ENCODE results near the gene RPL37A. TPM values are rescaled to one million over a fixed set of nuclear protein-coding genes. Genes with fewer than 3 reads are reported as not detected.

RPL37A gene
- total RNA-seq, 2 donors from 2014 or later, result 2,589 to 2,765 TPM

DNA sequence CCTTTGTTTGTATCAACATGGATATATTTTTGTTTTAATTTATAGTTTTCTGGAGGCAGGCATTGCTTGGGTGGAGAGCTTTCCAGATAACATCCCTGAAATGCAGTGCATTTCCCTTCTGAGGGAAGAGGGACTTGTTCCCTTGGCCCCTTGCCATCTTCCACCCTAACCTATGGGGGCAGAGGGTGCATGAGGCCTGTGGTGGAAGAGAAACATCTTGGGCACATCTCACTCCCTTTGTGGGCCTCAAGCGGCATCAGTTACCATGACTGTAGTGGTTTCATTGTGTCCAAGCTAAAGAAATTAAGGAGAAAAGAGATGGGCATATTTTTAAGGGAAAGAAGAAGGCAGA is 5.3 kb upstream of the RPL37A start:
- Mint-ChIP-seq H3K4me1 (peaks cover 7% of the 10 kb centered on the region), H3K27ac (no peak overlapping the region), H3K9me3 (no peaks in the 10 kb centered on the region), H3K4me3 (no peak overlapping the region), H3K27me3 (ENCODE audit: insufficient read depth) (no peaks in the 10 kb centered on the region), H3K36me3 (ENCODE audit: low read depth) (no peaks in the 10 kb centered on the region)
- H3K9me3 ChIP-seq (ENCODE audit: control insufficient read depth, low read length), result no peaks in the 10 kb centered on the region
- H3K4me3 ChIP-seq (ENCODE audit: low read length), result no peak overlapping the region
- WGBS, 2 experiments (ENCODE audit: insufficient coverage in 1 of 2, insufficient read length in 1 of 2), result 97% methylated on average over 1 of the region's 1 CpG; no CpG with 5 or more reads in 1 of the 2 experiments
- H3K36me3 ChIP-seq (ENCODE audit: control insufficient read depth, insufficient read depth, low read length), result no peaks in the 10 kb centered on the region
- no peak overlapping the region for H3K27ac ChIP-seq (ENCODE audit: low read depth, low read length)
- H3K27me3 ChIP-seq (ENCODE audit: control insufficient read depth, insufficient read depth, low read length, poor library complexity, severe bottlenecking), result no peaks in the 10 kb centered on the region
- no peak for DNase-seq
- no peaks in the 10 kb centered on the region for H3K4me1 ChIP-seq (ENCODE audit: control insufficient read depth, insufficient read depth, low read length)
- no peak overlapping the region for H3K9ac ChIP-seq (ENCODE audit: extremely low read depth, low read length, poor library complexity, severe bottlenecking)
- TF ChIP-seq, protein P1, sequence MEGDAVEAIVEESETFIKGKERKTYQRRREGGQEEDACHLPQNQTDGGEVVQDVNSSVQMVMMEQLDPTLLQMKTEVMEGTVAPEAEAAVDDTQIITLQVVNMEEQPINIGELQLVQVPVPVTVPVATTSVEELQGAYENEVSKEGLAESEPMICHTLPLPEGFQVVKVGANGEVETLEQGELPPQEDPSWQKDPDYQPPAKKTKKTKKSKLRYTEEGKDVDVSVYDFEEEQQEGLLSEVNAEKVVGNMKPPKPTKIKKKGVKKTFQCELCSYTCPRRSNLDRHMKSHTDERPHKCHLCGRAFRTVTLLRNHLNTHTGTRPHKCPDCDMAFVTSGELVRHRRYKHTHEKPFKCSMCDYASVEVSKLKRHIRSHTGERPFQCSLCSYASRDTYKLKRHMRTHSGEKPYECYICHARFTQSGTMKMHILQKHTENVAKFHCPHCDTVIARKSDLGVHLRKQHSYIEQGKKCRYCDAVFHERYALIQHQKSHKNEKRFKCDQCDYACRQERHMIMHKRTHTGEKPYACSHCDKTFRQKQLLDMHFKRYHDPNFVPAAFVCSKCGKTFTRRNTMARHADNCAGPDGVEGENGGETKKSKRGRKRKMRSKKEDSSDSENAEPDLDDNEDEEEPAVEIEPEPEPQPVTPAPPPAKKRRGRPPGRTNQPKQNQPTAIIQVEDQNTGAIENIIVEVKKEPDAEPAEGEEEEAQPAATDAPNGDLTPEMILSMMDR (conservative IDR thresholded peaks at IDR 0.05), result no peak

DNA sequence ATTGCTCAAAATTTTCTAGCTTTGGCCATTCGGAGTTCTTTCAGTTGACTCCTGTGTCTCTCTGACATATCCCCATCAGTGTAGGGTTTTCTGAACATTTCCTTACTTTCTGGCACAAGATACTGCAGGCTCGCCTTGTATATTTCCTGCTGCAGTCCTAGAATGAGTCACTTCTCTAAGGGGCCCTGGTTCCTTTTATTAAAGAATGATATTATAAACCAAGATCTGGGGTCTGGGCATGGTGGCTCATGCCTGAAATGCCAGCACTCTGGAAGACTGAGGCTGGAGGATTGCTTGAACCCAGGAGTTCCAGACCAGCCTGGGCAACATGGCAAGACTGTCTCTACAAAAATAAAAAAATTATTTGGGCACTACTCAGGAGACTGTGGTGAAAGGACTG is 3.0 kb upstream of the RPL37A start:
- peaks cover 16% of the 10 kb centered on the region for H3K4me1 Mint-ChIP-seq
- H3K4me3 Mint-ChIP-seq, result no peak overlapping the region
- 88 to 100% methylated on average over 1 to 2 of the region's 2 CpGs for WGBS, 2 experiments (ENCODE audit: insufficient coverage in 1 of 2, insufficient read length in 1 of 2)
- Histone ChIP-seq H3K4me1 (ENCODE audit: control insufficient read depth, insufficient read depth, low read length) (no peaks in the 10 kb centered on the region), H3K9me3 (ENCODE audit: control insufficient read depth, low read length) (no peaks in the 10 kb centered on the region), H3K4me3 (ENCODE audit: low read length) (no peak overlapping the region), H3K27me3 (ENCODE audit: control insufficient read depth, insufficient read depth, low read length, poor library complexity, severe bottlenecking) (no peaks in the 10 kb centered on the region), H3K36me3 (ENCODE audit: control insufficient read depth, insufficient read depth, low read length) (peaks cover 15% of the 10 kb centered on the region), H3K9ac (ENCODE audit: extremely low read depth, low read length, poor library complexity, severe bottlenecking) (no peak overlapping the region), H3K27ac (ENCODE audit: low read depth, low read length) (no peak overlapping the region)
- H3K27me3 Mint-ChIP-seq (ENCODE audit: insufficient read depth), result no peaks in the 10 kb centered on the region
- H3K36me3 Mint-ChIP-seq (ENCODE audit: low read depth), result peaks cover 17% of the 10 kb centered on the region
- peak overlapping the region; percentile 28 for H3K27ac Mint-ChIP-seq
- TF ChIP-seq, protein P1 (conservative IDR thresholded peaks at IDR 0.05), result no peak
- DNase-seq, result no peak
- no peaks in the 10 kb centered on the region for H3K9me3 Mint-ChIP-seq

DNA sequence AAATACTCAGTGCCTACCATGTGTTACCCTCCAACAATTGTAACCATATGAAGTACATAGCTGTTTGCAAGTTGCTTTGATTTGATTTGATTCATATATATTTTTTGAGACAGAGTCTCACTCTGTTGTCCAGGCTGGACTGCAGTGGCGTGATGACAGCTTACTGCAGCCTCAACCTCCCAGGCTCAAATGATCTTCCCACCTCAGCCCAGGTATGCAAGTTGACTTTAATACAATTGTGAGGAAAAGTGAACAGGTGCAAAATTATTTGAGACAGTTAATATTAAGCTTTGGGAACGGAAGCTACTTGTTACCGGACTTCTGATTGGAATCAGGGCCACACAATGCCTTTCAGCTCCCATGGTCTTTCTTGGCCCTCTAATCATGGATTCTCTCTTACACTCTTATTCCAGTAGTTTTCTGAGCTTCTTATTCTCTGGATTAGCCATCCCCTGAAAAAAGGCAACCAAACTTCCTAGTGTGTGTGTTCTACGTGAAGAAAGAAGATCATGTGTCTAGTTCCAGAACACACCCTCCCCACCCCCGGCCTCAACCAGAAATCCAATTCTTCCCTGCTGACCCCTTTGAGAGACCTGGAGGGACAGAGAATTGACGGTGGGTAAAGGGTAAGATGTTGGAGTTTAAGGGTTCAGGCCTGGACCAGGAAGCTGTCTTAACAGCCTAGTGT is 1.1 kb upstream of the RPL37A start:
- Histone ChIP-seq H3K4me3 (ENCODE audit: low read length) (peak overlapping the region; percentile 99), H3K36me3 (ENCODE audit: control insufficient read depth, insufficient read depth, low read length) (peaks cover 34% of the 10 kb centered on the region), H3K9me3 (ENCODE audit: control insufficient read depth, low read length) (no peaks in the 10 kb centered on the region), H3K9ac (ENCODE audit: extremely low read depth, low read length, poor library complexity, severe bottlenecking) (peak overlapping the region; percentile 99), H3K27ac (ENCODE audit: low read depth, low read length) (no peak overlapping the region), H3K4me1 (ENCODE audit: control insufficient read depth, insufficient read depth, low read length) (no peaks in the 10 kb centered on the region), H3K27me3 (ENCODE audit: control insufficient read depth, insufficient read depth, low read length, poor library complexity, severe bottlenecking) (no peaks in the 10 kb centered on the region)
- DNase-seq, result no peak
- Mint-ChIP-seq H3K27me3 (ENCODE audit: insufficient read depth) (no peaks in the 10 kb centered on the region), H3K4me1 (peaks cover 28% of the 10 kb centered on the region), H3K4me3 (peak overlapping the region; percentile 99), H3K9me3 (no peaks in the 10 kb centered on the region), H3K36me3 (ENCODE audit: low read depth) (peaks cover 33% of the 10 kb centered on the region), H3K27ac (peak overlapping the region; percentile 96)
- WGBS, 2 experiments (ENCODE audit: insufficient coverage in 1 of 2, insufficient read length in 1 of 2), result 91 to 92% methylated on average over 3 to 6 of the region's 6 CpGs
- TF ChIP-seq, protein P1 (conservative IDR thresholded peaks at IDR 0.05), result no peak

All from endodermal cell (in vitro differentiated cells).